HEK293 (cell line): Measurements from ENCODE around the gene RINL.

Source experiments
- GLI4 ChIP-seq: fragments of 450-650 bp; formaldehyde crosslinking; IDR thresholded peaks from 2 replicates; pipeline ENCODE4 v1.5.1; 2016; ENCODE audit warnings: missing biosample characterization, missing genetic modification characterization
- KLF17 ChIP-seq: fragments of 450-650 bp; formaldehyde crosslinking; IDR thresholded peaks from 2 replicates; pipeline ENCODE4 v1.5.1; 2016; ENCODE audit warnings: missing biosample characterization, missing genetic modification characterization
- MEIS1 ChIP-seq: sonication (generic); formaldehyde crosslinking; IDR thresholded peaks from 2 replicates; pipeline ENCODE4 v1.8.1; 2022; ENCODE audit warnings: missing genetic modification reagents, mild to moderate bottlenecking, borderline replicate concordance
- MZF1 ChIP-seq: fragments of 450-650 bp; formaldehyde crosslinking; IDR thresholded peaks from 2 replicates; pipeline ENCODE4 v1.5.1; 2017; ENCODE audit warnings: missing biosample characterization, missing genetic modification characterization, borderline replicate concordance
- PRDM1 ChIP-seq: fragments of 450-650 bp; formaldehyde crosslinking; IDR thresholded peaks from 2 replicates; pipeline ENCODE4; 2016; ENCODE audit warnings: missing biosample characterization, missing genetic modification characterization
- RBAK ChIP-seq: fragments of 450-650 bp; formaldehyde crosslinking; IDR thresholded peaks from 2 replicates; pipeline ENCODE4 v1.5.1; 2016; ENCODE audit warnings: missing biosample characterization, missing genetic modification characterization
- SCRT2 ChIP-seq: fragments of 450-650 bp; formaldehyde crosslinking; IDR thresholded peaks from 2 replicates; pipeline ENCODE4 v1.5.1; 2016; ENCODE audit warnings: missing biosample characterization, missing genetic modification characterization
- ZBTB8A ChIP-seq: fragments of 450-650 bp; formaldehyde crosslinking; IDR thresholded peaks from 2 replicates; pipeline ENCODE4 v1.5.1; 2016; ENCODE audit warnings: missing biosample characterization, missing genetic modification characterization
- ZNF10 ChIP-seq: fragments of 450-650 bp; formaldehyde crosslinking; IDR thresholded peaks from 2 replicates; pipeline ENCODE4 v1.5.1; 2017; ENCODE audit warnings: missing biosample characterization, missing genetic modification characterization
- ZNF175 ChIP-seq: fragments of 450-650 bp; formaldehyde crosslinking; IDR thresholded peaks from 2 replicates; pipeline ENCODE4 v1.5.1; 2016; ENCODE audit warnings: missing biosample characterization, missing genetic modification characterization
- ZNF202 ChIP-seq: fragments of 450-650 bp; formaldehyde crosslinking; IDR thresholded peaks from 2 replicates; pipeline ENCODE4 v1.5.1; 2016; ENCODE audit warnings: missing biosample characterization, missing genetic modification characterization, borderline replicate concordance
- ZNF239 ChIP-seq: fragments of 450-650 bp; formaldehyde crosslinking; IDR thresholded peaks from 2 replicates; pipeline ENCODE4 v1.5.1; 2016; ENCODE audit warnings: missing biosample characterization, missing genetic modification characterization
- ZNF311 ChIP-seq: fragments of 450-650 bp; formaldehyde crosslinking; IDR thresholded peaks from 2 replicates; pipeline ENCODE4 v1.5.1; 2017; ENCODE audit warnings: missing biosample characterization, missing genetic modification characterization, borderline replicate concordance
- ZNF324 ChIP-seq: fragments of 450-650 bp; formaldehyde crosslinking; IDR thresholded peaks from 2 replicates; pipeline ENCODE4 v1.5.1; 2016; ENCODE audit warnings: missing biosample characterization, missing genetic modification characterization
- ZNF423 ChIP-seq: fragments of 450-650 bp; formaldehyde crosslinking; IDR thresholded peaks from 2 replicates; pipeline ENCODE4 v1.5.1; 2016; ENCODE audit warnings: missing biosample characterization, missing genetic modification characterization
- ZNF433 ChIP-seq: fragments of 450-650 bp; formaldehyde crosslinking; IDR thresholded peaks from 2 replicates; pipeline ENCODE4 v1.5.1; 2016; ENCODE audit warnings: missing biosample characterization, missing genetic modification characterization, low read depth
- ZNF549 ChIP-seq: fragments of 450-650 bp; IDR thresholded peaks from 2 replicates; pipeline ENCODE4 v1.5.1; 2018; ENCODE audit warnings: missing biosample characterization, missing genetic modification characterization, mild to moderate bottlenecking, inconsistent platforms, moderate library complexity
- ZNF560 ChIP-seq: fragments of 450-650 bp; formaldehyde crosslinking; IDR thresholded peaks from 2 replicates; pipeline ENCODE4 v1.5.1; 2017; ENCODE audit warnings: missing biosample characterization, missing genetic modification characterization, borderline replicate concordance
- ZNF658 ChIP-seq: fragments of 450-650 bp; formaldehyde crosslinking; IDR thresholded peaks from 2 replicates; pipeline ENCODE4; 2016; ENCODE audit warnings: missing biosample characterization, missing genetic modification characterization
- ZNF664 ChIP-seq: fragments of 450-650 bp; formaldehyde crosslinking; IDR thresholded peaks from 2 replicates; pipeline ENCODE4 v1.5.1; 2016; ENCODE audit warnings: missing biosample characterization, missing genetic modification characterization
- ZNF701 ChIP-seq: fragments of 450-650 bp; formaldehyde crosslinking; IDR thresholded peaks from 2 replicates; pipeline ENCODE4 v1.5.1; 2016; ENCODE audit warnings: missing biosample characterization, missing genetic modification characterization
- ZNF830 ChIP-seq: fragments of 450-650 bp; IDR thresholded peaks from 2 replicates; pipeline ENCODE4 v1.5.0; 2018; ENCODE audit warnings: missing biosample characterization, missing genetic modification characterization, low read depth, mild to moderate bottlenecking, moderate library complexity
- ZNF843 ChIP-seq: fragments of 450-650 bp; formaldehyde crosslinking; IDR thresholded peaks from 2 replicates; pipeline ENCODE4 v1.5.1; 2016; ENCODE audit warnings: missing biosample characterization, missing genetic modification characterization
- ZSCAN16 ChIP-seq: fragments of 450-650 bp; formaldehyde crosslinking; IDR thresholded peaks from 2 replicates; pipeline ENCODE4 v1.5.1; 2016; ENCODE audit warnings: missing biosample characterization, missing genetic modification characterization
- ZSCAN23 ChIP-seq: fragments of 450-650 bp; formaldehyde crosslinking; IDR thresholded peaks from 2 replicates; pipeline ENCODE4 v1.5.1; 2016; ENCODE audit warnings: missing biosample characterization, missing genetic modification characterization
- TF ChIP-seq, protein P1 (sequence below): fragments of 450-650 bp; formaldehyde crosslinking; IDR thresholded peaks from 2 replicates; pipeline ENCODE4 v1.5.1; 2016; ENCODE audit warnings: missing biosample characterization, missing genetic modification characterization
- TF ChIP-seq, protein P2 (sequence below): fragments of 450-650 bp; IDR thresholded peaks from 2 replicates; pipeline ENCODE4 v1.5.1; 2018; ENCODE audit warnings: missing biosample characterization, missing genetic modification characterization
- TF ChIP-seq, protein P3 (sequence below): fragments of 450-650 bp; formaldehyde crosslinking; IDR thresholded peaks from 2 replicates; pipeline ENCODE4 v1.5.1; 2016; ENCODE audit warnings: missing biosample characterization, missing genetic modification characterization
- TF ChIP-seq, protein P4 (sequence below): fragments of 450-650 bp; formaldehyde crosslinking; IDR thresholded peaks from 2 replicates; pipeline ENCODE4 v1.5.1; 2017; ENCODE audit warnings: missing biosample characterization, missing genetic modification characterization
- TF ChIP-seq, protein P5 (sequence below): fragments of 450-650 bp; formaldehyde crosslinking; IDR thresholded peaks from 2 replicates; pipeline ENCODE4 v1.5.1; 2016; ENCODE audit warnings: missing biosample characterization, missing genetic modification characterization

RINL gene

DNA sequence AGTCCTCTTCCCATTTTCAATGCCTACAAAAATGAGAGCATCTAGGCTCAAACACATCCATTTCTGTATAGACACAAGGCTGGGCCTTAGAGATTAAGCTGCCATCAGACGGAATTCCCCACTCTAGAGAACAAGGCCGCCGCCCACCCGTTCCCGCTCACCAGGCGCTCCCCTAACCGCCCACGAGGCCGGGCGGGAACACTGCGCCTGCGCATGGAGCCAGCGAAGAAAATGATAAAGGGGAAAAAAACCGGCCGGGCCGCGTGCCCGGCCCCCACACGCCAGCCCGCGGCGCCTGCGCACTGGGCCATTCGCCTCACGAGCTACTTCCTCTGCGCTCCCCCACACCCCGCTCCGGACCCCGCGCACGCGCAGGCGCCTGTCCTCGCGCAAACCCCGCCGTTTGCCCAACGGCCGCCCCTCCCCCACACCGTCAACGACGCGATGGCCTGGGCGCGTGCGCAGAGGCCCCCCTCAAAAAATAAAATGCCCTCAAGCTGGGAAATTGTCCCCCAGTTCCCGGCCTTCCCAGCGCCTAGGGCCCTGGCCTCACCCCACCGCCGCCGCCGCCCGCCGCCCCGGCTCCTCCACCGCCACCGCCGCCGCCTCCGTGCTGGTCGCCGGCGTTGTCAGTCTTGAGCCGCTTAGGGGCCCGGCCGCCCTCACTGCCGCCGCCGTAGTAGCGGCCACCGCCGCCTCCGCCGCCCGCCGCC is 28.8 kb downstream of the RINL start (continued):
- TF ChIP-seq ZNF311 = no peak
- TF ChIP-seq, protein P1, sequence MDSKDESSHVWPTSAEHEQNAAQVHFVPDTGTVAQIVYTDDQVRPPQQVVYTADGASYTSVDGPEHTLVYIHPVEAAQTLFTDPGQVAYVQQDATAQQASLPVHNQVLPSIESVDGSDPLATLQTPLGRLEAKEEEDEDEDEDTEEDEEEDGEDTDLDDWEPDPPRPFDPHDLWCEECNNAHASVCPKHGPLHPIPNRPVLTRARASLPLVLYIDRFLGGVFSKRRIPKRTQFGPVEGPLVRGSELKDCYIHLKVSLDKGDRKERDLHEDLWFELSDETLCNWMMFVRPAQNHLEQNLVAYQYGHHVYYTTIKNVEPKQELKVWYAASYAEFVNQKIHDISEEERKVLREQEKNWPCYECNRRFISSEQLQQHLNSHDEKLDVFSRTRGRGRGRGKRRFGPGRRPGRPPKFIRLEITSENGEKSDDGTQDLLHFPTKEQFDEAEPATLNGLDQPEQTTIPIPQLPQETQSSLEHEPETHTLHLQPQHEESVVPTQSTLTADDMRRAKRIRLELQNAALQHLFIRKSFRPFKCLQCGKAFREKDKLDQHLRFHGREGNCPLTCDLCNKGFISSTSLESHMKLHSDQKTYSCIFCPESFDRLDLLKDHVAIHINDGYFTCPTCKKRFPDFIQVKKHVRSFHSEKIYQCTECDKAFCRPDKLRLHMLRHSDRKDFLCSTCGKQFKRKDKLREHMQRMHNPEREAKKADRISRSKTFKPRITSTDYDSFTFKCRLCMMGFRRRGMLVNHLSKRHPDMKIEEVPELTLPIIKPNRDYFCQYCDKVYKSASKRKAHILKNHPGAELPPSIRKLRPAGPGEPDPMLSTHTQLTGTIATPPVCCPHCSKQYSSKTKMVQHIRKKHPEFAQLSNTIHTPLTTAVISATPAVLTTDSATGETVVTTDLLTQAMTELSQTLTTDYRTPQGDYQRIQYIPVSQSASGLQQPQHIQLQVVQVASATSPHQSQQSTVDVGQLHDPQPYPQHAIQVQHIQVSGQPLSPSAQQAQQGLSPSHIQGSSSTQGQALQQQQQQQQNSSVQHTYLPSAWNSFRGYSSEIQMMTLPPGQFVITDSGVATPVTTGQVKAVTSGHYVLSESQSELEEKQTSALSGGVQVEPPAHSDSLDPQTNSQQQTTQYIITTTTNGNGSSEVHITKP (tag by site-specific recombination) = peak; percentile 17; the same call in 1 of the 2 replicates
- TF ChIP-seq ZNF239 (tag by site-specific recombination) = no peak
- TF ChIP-seq ZNF175 (tag by site-specific recombination) = no peak
- no peak for TF ChIP-seq ZNF560 (tag by site-specific recombination)
- TF ChIP-seq ZNF202 (tag by site-specific recombination) = no peak
- TF ChIP-seq ZNF324 (tag by site-specific recombination) = no peak; the same call in 1 of the 2 replicates
- TF ChIP-seq, protein P2, sequence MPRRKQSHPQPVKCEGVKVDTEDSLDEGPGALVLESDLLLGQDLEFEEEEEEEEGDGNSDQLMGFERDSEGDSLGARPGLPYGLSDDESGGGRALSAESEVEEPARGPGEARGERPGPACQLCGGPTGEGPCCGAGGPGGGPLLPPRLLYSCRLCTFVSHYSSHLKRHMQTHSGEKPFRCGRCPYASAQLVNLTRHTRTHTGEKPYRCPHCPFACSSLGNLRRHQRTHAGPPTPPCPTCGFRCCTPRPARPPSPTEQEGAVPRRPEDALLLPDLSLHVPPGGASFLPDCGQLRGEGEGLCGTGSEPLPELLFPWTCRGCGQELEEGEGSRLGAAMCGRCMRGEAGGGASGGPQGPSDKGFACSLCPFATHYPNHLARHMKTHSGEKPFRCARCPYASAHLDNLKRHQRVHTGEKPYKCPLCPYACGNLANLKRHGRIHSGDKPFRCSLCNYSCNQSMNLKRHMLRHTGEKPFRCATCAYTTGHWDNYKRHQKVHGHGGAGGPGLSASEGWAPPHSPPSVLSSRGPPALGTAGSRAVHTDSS (tag by site-specific recombination) = peak; percentile 39
- peak; percentile 50 for TF ChIP-seq ZBTB8A (tag by site-specific recombination)
- TF ChIP-seq ZSCAN23 (tag by site-specific recombination) = no peak
- TF ChIP-seq, protein P3, sequence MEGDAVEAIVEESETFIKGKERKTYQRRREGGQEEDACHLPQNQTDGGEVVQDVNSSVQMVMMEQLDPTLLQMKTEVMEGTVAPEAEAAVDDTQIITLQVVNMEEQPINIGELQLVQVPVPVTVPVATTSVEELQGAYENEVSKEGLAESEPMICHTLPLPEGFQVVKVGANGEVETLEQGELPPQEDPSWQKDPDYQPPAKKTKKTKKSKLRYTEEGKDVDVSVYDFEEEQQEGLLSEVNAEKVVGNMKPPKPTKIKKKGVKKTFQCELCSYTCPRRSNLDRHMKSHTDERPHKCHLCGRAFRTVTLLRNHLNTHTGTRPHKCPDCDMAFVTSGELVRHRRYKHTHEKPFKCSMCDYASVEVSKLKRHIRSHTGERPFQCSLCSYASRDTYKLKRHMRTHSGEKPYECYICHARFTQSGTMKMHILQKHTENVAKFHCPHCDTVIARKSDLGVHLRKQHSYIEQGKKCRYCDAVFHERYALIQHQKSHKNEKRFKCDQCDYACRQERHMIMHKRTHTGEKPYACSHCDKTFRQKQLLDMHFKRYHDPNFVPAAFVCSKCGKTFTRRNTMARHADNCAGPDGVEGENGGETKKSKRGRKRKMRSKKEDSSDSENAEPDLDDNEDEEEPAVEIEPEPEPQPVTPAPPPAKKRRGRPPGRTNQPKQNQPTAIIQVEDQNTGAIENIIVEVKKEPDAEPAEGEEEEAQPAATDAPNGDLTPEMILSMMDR (tag by site-specific recombination) = no peak
- TF ChIP-seq SCRT2 (tag by site-specific recombination) = no peak
- TF ChIP-seq ZNF658 (tag by site-specific recombination) = no peak
- no peak for TF ChIP-seq ZNF664
- TF ChIP-seq ZNF701 (tag by site-specific recombination) = no peak
- TF ChIP-seq GLI4 (tag by site-specific recombination) = no peak
- no peak for TF ChIP-seq ZNF843 (tag by site-specific recombination)
- no peak for TF ChIP-seq ZNF549 (tag by site-specific recombination)
- TF ChIP-seq ZNF830 (tag by site-specific recombination) = no peak
- 0 out of 2 replicates have a peak, but pooled peaks have one; percentile 32 for TF ChIP-seq ZSCAN16 (tag by site-specific recombination)
- no peak for TF ChIP-seq PRDM1
- no peak for TF ChIP-seq ZNF433 (tag by site-specific recombination)
- TF ChIP-seq RBAK = no peak; the same call in 1 of the 2 replicates
- no peak for TF ChIP-seq MEIS1 (CRISPR knock-in tag)
- no peak; the same call in 1 of the 2 replicates for TF ChIP-seq KLF17 (tag by site-specific recombination)
- TF ChIP-seq, protein P4, sequence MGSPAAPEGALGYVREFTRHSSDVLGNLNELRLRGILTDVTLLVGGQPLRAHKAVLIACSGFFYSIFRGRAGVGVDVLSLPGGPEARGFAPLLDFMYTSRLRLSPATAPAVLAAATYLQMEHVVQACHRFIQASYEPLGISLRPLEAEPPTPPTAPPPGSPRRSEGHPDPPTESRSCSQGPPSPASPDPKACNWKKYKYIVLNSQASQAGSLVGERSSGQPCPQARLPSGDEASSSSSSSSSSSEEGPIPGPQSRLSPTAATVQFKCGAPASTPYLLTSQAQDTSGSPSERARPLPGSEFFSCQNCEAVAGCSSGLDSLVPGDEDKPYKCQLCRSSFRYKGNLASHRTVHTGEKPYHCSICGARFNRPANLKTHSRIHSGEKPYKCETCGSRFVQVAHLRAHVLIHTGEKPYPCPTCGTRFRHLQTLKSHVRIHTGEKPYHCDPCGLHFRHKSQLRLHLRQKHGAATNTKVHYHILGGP (tag by site-specific recombination) = no peak
- peak; percentile 85 for TF ChIP-seq MZF1 (tag by site-specific recombination)
- TF ChIP-seq, protein P5, sequence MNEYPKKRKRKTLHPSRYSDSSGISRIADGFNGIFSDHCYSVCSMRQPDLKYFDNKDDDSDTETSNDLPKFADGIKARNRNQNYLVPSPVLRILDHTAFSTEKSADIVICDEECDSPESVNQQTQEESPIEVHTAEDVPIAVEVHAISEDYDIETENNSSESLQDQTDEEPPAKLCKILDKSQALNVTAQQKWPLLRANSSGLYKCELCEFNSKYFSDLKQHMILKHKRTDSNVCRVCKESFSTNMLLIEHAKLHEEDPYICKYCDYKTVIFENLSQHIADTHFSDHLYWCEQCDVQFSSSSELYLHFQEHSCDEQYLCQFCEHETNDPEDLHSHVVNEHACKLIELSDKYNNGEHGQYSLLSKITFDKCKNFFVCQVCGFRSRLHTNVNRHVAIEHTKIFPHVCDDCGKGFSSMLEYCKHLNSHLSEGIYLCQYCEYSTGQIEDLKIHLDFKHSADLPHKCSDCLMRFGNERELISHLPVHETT (tag by site-specific recombination) = 0 out of 2 replicates have a peak, but pooled peaks have one; percentile 6
- no peak for TF ChIP-seq ZNF423 (tag by site-specific recombination)
- peak; percentile 9; the same call in 1 of the 2 replicates for TF ChIP-seq ZNF10 (tag by site-specific recombination)
